ENCODE data around the gene NAA38.
"Not testable (repeated sequence)": the region's sequence is repeated elsewhere in the genome, so short reads cannot be mapped to it uniquely, and the experiment has no call there.

Gene NAA38

GRCh38 chr17:7818746-7819645 lies 38.4 kb downstream of the NAA38 start:
- no peak for DNase-seq

GRCh38 chr17:7818026-7818425 lies 39.3 kb downstream of the NAA38 start:
- DNase-seq, result no peak

- DNase-seq, result no peak
Measured at GRCh38 chr17:7817643-7817964, 39.8 kb downstream of the NAA38 start.

GRCh38 chr17:7816926-7817642 lies 40.3 kb downstream of the NAA38 start:
- no peak for DNase-seq

DNA sequence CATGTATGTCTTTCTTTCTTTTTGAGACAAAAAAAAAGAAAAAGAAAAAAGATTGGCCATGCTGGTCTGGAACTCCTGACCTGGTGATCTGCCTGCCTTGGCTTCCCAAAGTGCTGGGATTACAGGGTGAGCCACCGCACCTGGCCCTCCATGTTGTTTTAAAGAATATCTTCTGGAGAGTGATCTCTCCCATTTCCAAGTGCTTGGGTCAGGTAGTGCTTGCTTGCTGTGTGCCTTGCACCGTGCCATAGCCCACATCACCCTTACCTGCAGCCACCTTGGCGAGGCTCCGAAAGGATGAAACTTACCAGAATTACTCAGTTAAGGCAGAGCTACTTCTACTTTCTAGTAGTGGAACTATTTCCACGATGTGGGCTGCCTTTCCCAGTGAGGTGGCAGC lies 42.4 kb downstream of the NAA38 start:
- DNase-seq, result no peak

- DNase-seq, result no peak
Measured at GRCh38 chr17:7811251-7811650, 46.1 kb downstream of the NAA38 start.

GRCh38 chr17:7809791-7810343 lies 47.5 kb downstream of the NAA38 start:
- DNase-seq, result not testable (repeated sequence)

GRCh38 chr17:7809086-7809790 lies 48.1 kb downstream of the NAA38 start:
- no peak for DNase-seq

GRCh38 chr17:7807206-7807605 lies 50.2 kb downstream of the NAA38 start:
- no peak for DNase-seq
